ENCODE data around the gene COL8A1. TPM values are rescaled to one million over a fixed set of nuclear protein-coding genes. Genes with fewer than 3 reads are reported as not detected.

Gene COL8A1
- total RNA-seq, 2 donors from 2014 or later, result 0.42 to 1.9 TPM

- no peak for TF ChIP-seq CTCF (IDR thresholded peaks at IDR 0.05)
- H3K4me1 ChIP-seq, result no peaks in the 10 kb centered on the region
- no peak for DNase-seq
- H3K27me3 ChIP-seq, result no peaks in the 10 kb centered on the region
- no peaks in the 10 kb centered on the region for H3K9me3 ChIP-seq
- no peak overlapping the region for H3K4me3 ChIP-seq
- intact Hi-C loops (cut with DNase I), result no loop called here
- no peak overlapping the region for H3K9ac ChIP-seq (ENCODE audit: low read depth in 2 of 2, low read length in 2 of 2)
- H3K36me3 ChIP-seq, result no peaks in the 10 kb centered on the region
- no peak overlapping the region for H3K27ac ChIP-seq
Measured at GRCh38 chr3:99774467-99774866, 136.1 kb downstream of the COL8A1 start.

GRCh38 chr3:99776516-99777209 is 138.3 kb downstream of the COL8A1 start:
- Histone ChIP-seq H3K27ac (no peak overlapping the region), H3K36me3 (no peaks in the 10 kb centered on the region), H3K9ac (ENCODE audit: low read depth in 2 of 2, low read length in 2 of 2) (no peak overlapping the region), H3K4me1 (no peaks in the 10 kb centered on the region), H3K4me3 (no peak overlapping the region), H3K9me3 (no peaks in the 10 kb centered on the region), H3K27me3 (no peaks in the 10 kb centered on the region)
- no peak for TF ChIP-seq CTCF (IDR thresholded peaks at IDR 0.05)
- DNase-seq, result no peak
- intact Hi-C loops (cut with DNase I), result no loop called here

- H3K36me3 ChIP-seq, result no peaks in the 10 kb centered on the region
- H3K4me3 ChIP-seq, result no peak overlapping the region
- H3K9me3 ChIP-seq, result no peaks in the 10 kb centered on the region
- TF ChIP-seq CTCF (IDR thresholded peaks at IDR 0.05), result no peak
- H3K9ac ChIP-seq (ENCODE audit: low read depth in 2 of 2, low read length in 2 of 2), result no peak overlapping the region
- no peaks in the 10 kb centered on the region for H3K27me3 ChIP-seq
- no peak for DNase-seq
- no peak overlapping the region for H3K27ac ChIP-seq
- no peaks in the 10 kb centered on the region for H3K4me1 ChIP-seq
- intact Hi-C loops (cut with DNase I), result no loop called here
Measured at GRCh38 chr3:99777210-99777549, 138.8 kb downstream of the COL8A1 start.

GRCh38 chr3:99777708-99778107 is 139.3 kb downstream of the COL8A1 start:
- no peak overlapping the region for H3K27ac ChIP-seq
- no peak for DNase-seq
- no peaks in the 10 kb centered on the region for H3K4me1 ChIP-seq
- H3K9ac ChIP-seq (ENCODE audit: low read depth in 2 of 2, low read length in 2 of 2), result no peak overlapping the region
- no peak for TF ChIP-seq CTCF (IDR thresholded peaks at IDR 0.05)
- no peaks in the 10 kb centered on the region for H3K27me3 ChIP-seq
- intact Hi-C loops (cut with DNase I), result no loop called here
- H3K9me3 ChIP-seq, result no peaks in the 10 kb centered on the region
- no peaks in the 10 kb centered on the region for H3K36me3 ChIP-seq
- no peak overlapping the region for H3K4me3 ChIP-seq

GRCh38 chr3:99780749-99781148 is 142.4 kb downstream of the COL8A1 start:
- no peak for TF ChIP-seq CTCF (IDR thresholded peaks at IDR 0.05)
- H3K9me3 ChIP-seq, result no peaks in the 10 kb centered on the region
- no peak overlapping the region for H3K9ac ChIP-seq (ENCODE audit: low read depth in 2 of 2, low read length in 2 of 2)
- H3K4me1 ChIP-seq, result no peaks in the 10 kb centered on the region
- intact Hi-C loops (cut with DNase I), result no loop called here
- no peak for DNase-seq
- H3K36me3 ChIP-seq, result no peaks in the 10 kb centered on the region
- no peak overlapping the region for H3K27ac ChIP-seq
- no peaks in the 10 kb centered on the region for H3K27me3 ChIP-seq
- no peak overlapping the region for H3K4me3 ChIP-seq
